NCI-H2081 treated with DMSO at 0.1 percent for 48 hours (cell line): Measurements from ENCODE around the gene NR1I3.
A peak's percentile ranks its signal among the peaks of the same experiment; 100 is the strongest.

Experiments
- DNase-seq: peaks from one replicate; lab custom pipeline; 2025; lab: John Stamatoyannopoulos, UW

The NR1I3 gene

GRCh38 chr1:161218301-161219077, 19.5 kb downstream of the NR1I3 start:
- DNase-seq: no peak

GRCh38 chr1:161217831-161218230, 20.2 kb downstream of the NR1I3 start:
- DNase-seq: no peak

GRCh38 chr1:161216945-161217712, 20.9 kb downstream of the NR1I3 start:
- DNase-seq: no peak

GRCh38 chr1:161215076-161215475, 22.9 kb downstream of the NR1I3 start, which contains the start of gene FCER1G:
Gene FCER1G (plus strand): TSS chr1:161215295. CDS start chr1:161215322, 27 bp downstream.
- no peak for DNase-seq

GRCh38 chr1:161214369-161214768, 23.6 kb downstream of the NR1I3 start:
- no peak for DNase-seq

GRCh38 chr1:161209790-161210409, 28.1 kb downstream of the NR1I3 start:
- DNase-seq: peak; percentile 66

- no peak for DNase-seq
Observed at GRCh38 chr1:161207173-161207572, 30.8 kb downstream of the NR1I3 start.

- no peak for DNase-seq
Observed at GRCh38 chr1:161206411-161207140, 31.4 kb downstream of the NR1I3 start.

- DNase-seq: peak; percentile 98
Observed at GRCh38 chr1:161201836-161202712, 35.9 kb downstream of the NR1I3 start, which contains the start of gene NDUFS2. Gene NDUFS2 (plus strand): TSS chr1:161202367. CDS start chr1:161202386, 19 bp downstream.

- DNase-seq: no peak
Observed at GRCh38 chr1:161200992-161201835, 36.8 kb downstream of the NR1I3 start.

- DNase-seq: no peak
Observed at GRCh38 chr1:161200421-161200991, 37.5 kb downstream of the NR1I3 start.

- no peak for DNase-seq
Observed at GRCh38 chr1:161199506-161200139, 38.4 kb downstream of the NR1I3 start.

GRCh38 chr1:161198897-161199431, 39.0 kb downstream of the NR1I3 start, which contains the start of gene ADAMTS4:
Gene ADAMTS4 (minus strand): TSS chr1:161199054. CDS start chr1:161198627, 427 bp downstream.
- DNase-seq: no peak

- no peak for DNase-seq
Observed at GRCh38 chr1:161198194-161198896, 39.7 kb downstream of the NR1I3 start.

- no peak for DNase-seq
Observed at GRCh38 chr1:161197560-161198193, 40.3 kb downstream of the NR1I3 start.

- DNase-seq: no peak
Observed at GRCh38 chr1:161196521-161197451, 41.2 kb downstream of the NR1I3 start.
